ENCODE measurements around the gene TKT.
A peak's percentile ranks its signal among the peaks of the same experiment; 100 is the strongest.

Gene TKT

GRCh38 chr3:53196575-53197407 is 59.0 kb downstream of the TKT start:
- no peak overlapping the region for H3K4me3 ChIP-seq (ENCODE audit: low read depth, low read length)
- in situ Hi-C loops (cut with HindIII; ENCODE audit: low sequenced_read_pairs), result no loop called here
- TF ChIP-seq, protein P1, sequence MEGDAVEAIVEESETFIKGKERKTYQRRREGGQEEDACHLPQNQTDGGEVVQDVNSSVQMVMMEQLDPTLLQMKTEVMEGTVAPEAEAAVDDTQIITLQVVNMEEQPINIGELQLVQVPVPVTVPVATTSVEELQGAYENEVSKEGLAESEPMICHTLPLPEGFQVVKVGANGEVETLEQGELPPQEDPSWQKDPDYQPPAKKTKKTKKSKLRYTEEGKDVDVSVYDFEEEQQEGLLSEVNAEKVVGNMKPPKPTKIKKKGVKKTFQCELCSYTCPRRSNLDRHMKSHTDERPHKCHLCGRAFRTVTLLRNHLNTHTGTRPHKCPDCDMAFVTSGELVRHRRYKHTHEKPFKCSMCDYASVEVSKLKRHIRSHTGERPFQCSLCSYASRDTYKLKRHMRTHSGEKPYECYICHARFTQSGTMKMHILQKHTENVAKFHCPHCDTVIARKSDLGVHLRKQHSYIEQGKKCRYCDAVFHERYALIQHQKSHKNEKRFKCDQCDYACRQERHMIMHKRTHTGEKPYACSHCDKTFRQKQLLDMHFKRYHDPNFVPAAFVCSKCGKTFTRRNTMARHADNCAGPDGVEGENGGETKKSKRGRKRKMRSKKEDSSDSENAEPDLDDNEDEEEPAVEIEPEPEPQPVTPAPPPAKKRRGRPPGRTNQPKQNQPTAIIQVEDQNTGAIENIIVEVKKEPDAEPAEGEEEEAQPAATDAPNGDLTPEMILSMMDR (IDR thresholded peaks at IDR 0.05; ENCODE audit: low read depth, low read length, missing control alignments), result no peak
- peak; percentile 27 for DNase-seq (ENCODE audit: low read depth)

DNA sequence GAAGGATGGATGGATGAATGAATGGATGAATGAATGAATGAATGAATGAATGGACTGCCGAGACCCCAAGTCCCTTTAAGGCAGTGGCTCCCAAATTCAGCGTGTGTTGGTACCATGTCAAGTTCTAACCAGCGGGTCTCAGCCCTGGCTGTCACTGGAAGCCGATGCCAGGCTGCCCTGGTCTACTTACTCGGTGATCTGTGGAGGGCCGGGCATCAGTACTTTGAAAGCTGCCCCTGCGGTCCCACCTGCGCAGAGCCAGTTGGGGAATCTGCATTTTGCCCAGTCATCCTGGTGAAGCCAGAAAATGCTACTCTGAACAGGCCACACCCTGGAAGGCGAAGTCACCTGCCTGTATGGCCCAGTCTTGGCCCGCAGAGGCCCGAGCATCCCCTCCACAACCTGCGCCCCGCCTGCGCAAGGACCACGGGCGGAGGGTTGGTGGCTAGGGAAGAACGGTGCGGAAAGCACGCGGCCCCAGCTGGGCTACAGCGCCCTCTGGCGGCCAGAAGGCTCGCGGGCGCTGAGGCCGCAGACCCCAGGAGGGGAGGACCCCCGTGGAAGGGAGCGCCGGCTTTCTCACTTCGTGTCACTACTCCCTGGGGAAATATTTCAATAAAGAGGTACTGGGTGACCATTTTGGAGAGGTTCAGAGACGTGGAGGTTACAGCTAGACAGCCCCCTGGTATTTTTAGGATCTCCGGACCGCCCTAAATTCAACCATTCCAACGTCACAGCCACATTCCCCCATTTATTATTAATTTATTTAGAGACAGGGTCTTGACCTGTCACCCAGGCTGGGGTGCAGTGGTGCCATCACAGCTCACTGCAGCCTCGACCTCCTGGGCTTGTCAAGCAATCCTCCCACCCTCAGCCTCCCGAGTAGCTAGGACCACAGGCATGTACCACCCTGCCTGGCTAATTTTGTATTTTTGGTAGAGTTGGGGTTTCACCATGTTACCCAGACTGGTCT is 59.9 kb downstream of the TKT start:
- no peak overlapping the region for H3K4me3 ChIP-seq (ENCODE audit: low read depth, low read length)
- DNase-seq (ENCODE audit: low read depth), result no peak
- in situ Hi-C loops (cut with HindIII; ENCODE audit: low sequenced_read_pairs), result no loop called here
- TF ChIP-seq, protein P1 (IDR thresholded peaks at IDR 0.05; ENCODE audit: low read depth, low read length, missing control alignments), result peak; percentile 97

- in situ Hi-C loops (cut with HindIII; ENCODE audit: low sequenced_read_pairs), result no loop called here
- H3K4me3 ChIP-seq (ENCODE audit: low read depth, low read length), result no peak overlapping the region
Observed at GRCh38 chr3:53195066-53195450, 60.8 kb downstream of the TKT start.

GRCh38 chr3:53194210-53195065 is 61.4 kb downstream of the TKT start:
- no peak overlapping the region for H3K4me3 ChIP-seq (ENCODE audit: low read depth, low read length)
- TF ChIP-seq, protein P1 (IDR thresholded peaks at IDR 0.05; ENCODE audit: low read depth, low read length, missing control alignments), result no peak
- DNase-seq (ENCODE audit: low read depth), result peak; percentile 24
- in situ Hi-C loops (cut with HindIII; ENCODE audit: low sequenced_read_pairs), result no loop called here

More at GRCh38 chr3:53195066-53195450, 60.8 kb downstream of the TKT start:
- DNase-seq (ENCODE audit: low read depth), result no peak
- TF ChIP-seq, protein P1 (IDR thresholded peaks at IDR 0.05; ENCODE audit: low read depth, low read length, missing control alignments), result no peak

DNA sequence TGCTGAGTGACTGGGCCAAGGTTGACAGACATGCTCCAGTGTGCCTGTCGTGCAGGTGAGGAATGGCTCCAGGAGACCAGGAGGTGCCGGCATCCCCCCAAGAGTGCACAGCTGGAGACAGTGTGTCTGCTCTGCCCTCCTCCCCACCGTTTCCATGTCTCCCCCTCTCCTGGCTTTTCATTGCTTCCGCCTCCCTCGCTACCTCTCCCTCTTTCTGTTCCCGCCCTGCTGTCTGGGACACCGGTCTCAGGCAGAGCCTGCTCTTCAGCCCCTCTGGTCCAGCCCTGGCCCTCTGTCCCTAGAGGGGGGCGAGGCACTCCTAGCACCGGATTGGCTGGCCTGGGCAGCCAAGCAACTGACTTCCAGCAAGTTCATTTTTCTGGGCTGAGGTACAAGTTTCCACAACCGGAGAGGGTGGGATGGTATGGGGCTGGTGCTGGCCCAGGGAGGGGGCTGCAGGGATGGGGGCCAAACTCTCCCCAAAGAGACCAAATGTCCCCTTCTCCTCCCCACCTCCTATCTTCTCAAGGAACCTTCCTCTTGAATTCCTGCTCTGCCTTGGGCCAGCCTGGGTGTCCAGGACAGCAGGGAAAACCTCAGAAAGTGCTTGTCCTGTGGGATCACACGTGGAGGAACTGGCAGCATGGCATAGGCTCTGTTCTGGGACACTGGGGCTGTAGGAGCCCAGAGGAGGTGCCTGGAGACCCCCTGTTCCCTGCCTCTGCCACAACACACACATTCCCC is 62.2 kb downstream of the TKT start:
- in situ Hi-C loops (cut with HindIII; ENCODE audit: low sequenced_read_pairs), result no loop called here

More for the DNA sequence above, 62.2 kb downstream of the TKT start:
- no peak overlapping the region for H3K4me3 ChIP-seq (ENCODE audit: low read depth, low read length)
- no peak for DNase-seq (ENCODE audit: low read depth)
- TF ChIP-seq, protein P1 (IDR thresholded peaks at IDR 0.05; ENCODE audit: low read depth, low read length, missing control alignments), result no peak

Measured in astrocyte of the cerebellum (primary cell).